BJ (cell line): ENCODE measurements around the gene TNIP2. TPM values are rescaled to one million over a fixed set of nuclear protein-coding genes. Genes with fewer than 3 reads are reported as not detected.

Experiments
- CTCF ChIA-PET: fragments of 350-600 bp; formaldehyde crosslinking; extraction: SDS; loops from one replicate; lab custom pipeline; 2021; ENCODE audit warnings: antibody characterized with exemption, inconsistent platforms; lab: Yijun Ruan, JAX
- POLR2A ChIA-PET: fragments of 300-600 bp; sonication (Branson Sonifier 250); formaldehyde crosslinking; extraction: SDS; loops from one replicate; lab custom pipeline; 2021; ENCODE audit warnings: antibody characterized with exemption; lab: Charles Lee
- DNase-seq: peaks from one replicate; pipeline ENCODE4 v3.0.0-alpha.2; 2011; ENCODE audit warnings: low read depth
- H3K27me3 ChIP-seq: 2 replicates; pipeline ENCODE4 v1.6.0; 2011; ENCODE audit warnings: low read length; ENCODE audit not compliant: control insufficient read depth, insufficient read depth
- H3K36me3 ChIP-seq: 2 replicates; pipeline ENCODE4 v1.5.1; 2011; ENCODE audit warnings: low read length; ENCODE audit not compliant: control insufficient read depth, insufficient read depth
- H3K4me3 ChIP-seq: 2 replicates; pipeline ENCODE4 v1.5.1; 2011; ENCODE audit warnings: low read depth, mild to moderate bottlenecking, control low read depth, low read length
- CTCF ChIP-seq: IDR thresholded peaks from 2 replicates; pipeline ENCODE4 v1.5.1; 2011; ENCODE audit warnings: low read depth, mild to moderate bottlenecking, control low read depth, inconsistent platforms, low read length, moderate library complexity; ENCODE audit not compliant: insufficient read depth
- polyA plus RNA-seq: library from polyadenylated mRNA; depleted of rRNA; stranded (reverse); fragments of >200 nt; gene quantifications from 2 replicates; pipeline ENCODE4 v1.2.3, GENCODE V29; 2011

The TNIP2 gene
- polyA plus RNA-seq, 1 experiment: 48.1 TPM

- Histone ChIP-seq H3K27me3 (no peaks in the 10 kb centered on the region), H3K36me3 (peaks cover 12% of the 10 kb centered on the region), H3K4me3 (no peak overlapping the region)
- CTCF ChIA-PET: no interaction called here
- TF ChIP-seq CTCF: no peak
- POLR2A ChIA-PET: no interaction called here
- no peak for DNase-seq
Observed at GRCh38 chr4:2802618-2803531, 46.7 kb upstream of the TNIP2 start.

DNA sequence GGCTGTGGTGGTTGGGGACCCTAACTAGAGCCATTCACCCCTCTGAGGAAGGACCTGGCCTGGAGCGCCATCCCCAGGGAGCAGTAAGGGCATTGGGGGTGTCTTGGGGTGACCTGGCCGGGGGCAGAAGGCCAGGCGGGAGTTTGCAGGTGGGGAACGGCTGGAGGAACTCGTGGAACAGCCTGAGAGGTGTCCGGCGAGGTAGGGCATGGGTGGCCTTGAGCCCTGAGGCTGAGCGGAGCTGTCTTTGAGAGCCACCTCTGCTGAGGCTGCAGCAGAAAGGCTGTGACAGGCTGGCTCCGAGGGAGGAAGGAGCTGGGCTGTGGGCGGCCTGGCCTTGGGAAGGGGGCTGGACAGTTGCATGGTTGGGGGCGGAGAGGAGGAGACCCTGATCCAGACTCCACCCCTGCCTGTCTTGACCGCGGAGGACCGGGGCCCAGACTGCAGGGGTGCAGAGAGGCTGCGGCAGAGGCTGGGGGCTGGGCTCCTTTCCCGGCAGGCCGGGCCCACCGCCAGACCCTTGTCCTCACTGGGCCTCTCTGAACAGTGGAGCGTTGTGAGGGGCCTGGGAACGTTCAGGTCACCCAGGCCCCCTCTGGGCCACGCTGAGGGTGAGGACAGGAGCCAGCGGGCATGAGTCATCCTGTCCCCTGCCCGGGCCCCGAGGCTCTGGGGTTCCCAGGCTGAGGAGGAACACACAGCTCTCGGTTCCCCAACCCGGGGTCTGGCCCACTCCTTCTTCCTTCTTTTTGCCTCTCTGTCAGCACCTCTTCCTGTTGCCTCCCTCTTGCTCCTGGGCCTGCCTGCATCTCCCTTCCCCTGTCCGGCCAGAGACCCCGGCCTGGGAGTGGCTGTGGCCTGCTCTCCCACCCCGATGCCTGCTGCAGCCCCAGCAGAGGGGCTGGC is 44.8 kb upstream of the TNIP2 start:
- no peak for TF ChIP-seq CTCF
- CTCF ChIA-PET: no interaction called here
- no peak overlapping the region for H3K4me3 ChIP-seq
- no peak for DNase-seq
- H3K27me3 ChIP-seq: no peaks in the 10 kb centered on the region
- peaks cover 9% of the 10 kb centered on the region for H3K36me3 ChIP-seq
- POLR2A ChIA-PET: interaction anchor here (0.8 kb wide), 1 partner anchor 11 kb away, joined by 3 read pairs; no protein-coding TSS in a partner anchor

DNA sequence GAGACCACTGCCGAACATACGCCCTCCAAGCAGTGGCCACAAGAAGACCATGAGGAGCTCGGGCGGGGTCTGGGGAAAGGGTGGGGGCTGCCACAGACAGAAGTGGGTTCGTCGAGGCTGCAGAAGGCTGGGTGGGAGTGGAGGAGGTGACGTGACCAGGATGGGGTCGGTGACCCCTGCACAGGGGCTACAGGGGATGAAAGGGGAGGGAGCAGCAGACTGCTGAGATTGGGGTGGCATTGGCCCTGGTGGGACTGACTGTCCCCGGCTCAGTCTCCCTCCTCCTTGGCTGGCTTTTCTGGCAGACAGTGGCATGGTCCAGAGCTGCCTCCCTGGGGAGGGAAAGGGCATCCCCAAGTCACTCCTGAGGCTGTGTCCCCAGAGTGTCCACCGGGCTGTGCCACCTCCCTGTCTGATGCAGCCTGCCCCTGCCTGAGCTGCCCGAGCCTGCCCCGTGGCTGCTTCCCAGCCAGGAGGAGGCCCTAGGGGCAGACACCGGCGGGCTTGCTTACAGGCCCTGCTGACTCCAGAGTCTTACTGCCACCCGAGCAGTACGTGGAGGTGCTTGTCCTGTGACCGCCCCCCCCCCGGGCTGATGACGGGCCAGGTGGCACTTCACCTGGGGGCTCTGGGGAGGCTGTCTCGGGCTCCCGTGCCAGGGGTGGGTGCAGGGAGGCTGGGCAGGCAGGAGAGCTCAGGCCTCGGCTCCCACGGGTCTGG is 44.0 kb upstream of the TNIP2 start:
- ChIA-PET POLR2A (interaction anchor here (0.8 kb wide), 1 partner anchor 12 kb away, joined by 3 read pairs; no protein-coding TSS in a partner anchor), CTCF (no interaction called here)
- peaks cover 9% of the 10 kb centered on the region for H3K36me3 ChIP-seq
- no peak for TF ChIP-seq CTCF
- DNase-seq: no peak
- no peak overlapping the region for H3K4me3 ChIP-seq
- no peaks in the 10 kb centered on the region for H3K27me3 ChIP-seq

DNA sequence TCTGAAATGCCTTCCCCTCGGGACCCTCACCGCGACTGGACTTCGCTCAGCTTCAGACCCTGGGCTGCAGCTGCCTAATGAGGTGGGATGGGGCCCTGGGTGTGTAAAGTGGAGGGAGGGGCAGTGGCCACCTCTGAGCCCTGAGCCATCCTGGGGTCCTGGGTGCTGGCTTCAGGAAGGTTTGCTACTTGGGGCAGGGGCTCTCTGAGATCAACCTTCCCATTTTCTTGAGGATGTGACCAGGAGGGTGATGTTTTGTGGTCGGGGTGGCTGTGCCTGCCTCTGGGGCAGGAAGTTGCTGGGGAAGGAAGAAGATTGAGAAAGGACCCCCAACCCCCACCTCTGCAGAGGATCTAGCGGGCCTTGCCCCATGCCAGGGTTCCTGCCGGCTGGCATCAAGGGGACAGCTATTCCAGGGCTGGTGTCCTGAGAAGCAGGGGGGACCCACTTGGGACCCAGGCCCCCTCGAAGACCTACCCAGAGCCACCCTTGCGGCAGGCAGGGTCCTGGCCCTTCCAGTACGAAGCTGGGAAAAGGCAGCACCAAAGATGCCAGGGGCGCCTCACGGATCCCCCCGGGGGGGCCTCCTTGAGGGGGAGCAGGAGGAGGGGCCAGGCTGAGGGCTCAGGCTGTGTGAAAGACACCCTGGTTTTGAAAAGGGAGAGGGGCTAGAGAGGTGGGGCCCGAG is 43.2 kb upstream of the TNIP2 start:
- no peak for TF ChIP-seq CTCF
- POLR2A ChIA-PET: no interaction called here
- H3K4me3 ChIP-seq: no peak overlapping the region
- no peak for DNase-seq
- H3K27me3 ChIP-seq: no peaks in the 10 kb centered on the region
- CTCF ChIA-PET: no interaction called here
- peaks cover 10% of the 10 kb centered on the region for H3K36me3 ChIP-seq
